Right ventricle myocardium inferior (tissue), 1 donor: ENCODE measurements around the gene NCK2. TPM values are rescaled to one million over a fixed set of nuclear protein-coding genes. Genes with fewer than 3 reads are reported as not detected.
"Not testable (repeated sequence)": the region's sequence is repeated elsewhere in the genome, so short reads cannot be mapped to it uniquely, and the experiment has no call there.

Experiments used
- ATAC-seq: fragments of 200-7000 bp; cut with Tn5 transposase; one replicate; pipeline ENCODE4 v1.9.1; 2020; ENCODE audit warnings: mild to moderate bottlenecking, moderate library complexity
- DNase-seq: peaks from one replicate; pipeline ENCODE4 v3.0.0; 2021; ENCODE audit errors: missing footprints
- intact Hi-C: fragments of 100-400 bp; cut with DNase I; formaldehyde crosslinking; loops from one replicate; pipeline ENCODE4 v1.11.0; 2022
- total RNA-seq: library from RNA; stranded (reverse); fragmentation: NEBNext Ultra II Directional; extraction: Animal tissue kit (Norgen Biotek cat#: 25700); gene quantifications from one replicate; pipeline ENCODE4 v1.2.1, GENCODE V29; 2021
- donor health status: DM: no; HTN: yes; CAD: no; lungs with severe emphysema.

NCK2 gene
- total RNA-seq, 1 donor from 2014 or later: 32.9 TPM

DNA sequence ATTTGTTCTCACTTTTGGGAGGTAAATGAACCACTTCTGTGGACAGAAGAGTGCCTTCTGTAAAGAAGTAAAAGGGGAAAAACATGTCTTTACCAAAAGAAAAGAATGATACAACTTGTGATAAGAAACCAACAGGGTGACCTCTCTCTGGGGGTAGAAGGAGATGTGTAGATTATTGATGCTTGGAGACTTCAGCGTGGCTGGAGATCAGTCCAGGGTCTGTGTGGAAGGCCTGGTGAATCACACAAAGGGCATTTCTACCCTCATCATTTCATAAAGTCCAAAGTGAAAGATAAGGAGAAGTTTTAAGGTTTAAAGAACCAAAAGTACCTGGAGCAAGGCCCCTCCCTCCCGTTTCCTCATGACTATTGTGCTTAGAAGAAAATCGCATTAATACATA is 142.5 kb downstream of the NCK2 start:
- no peak for ATAC-seq
- intact Hi-C loops: loop anchor here (5.0 to 10.0 kb wide), 2 partner anchors 65 to 142 kb away; partner anchors contain the start of gene NCK2
- DNase-seq: no peak

DNA sequence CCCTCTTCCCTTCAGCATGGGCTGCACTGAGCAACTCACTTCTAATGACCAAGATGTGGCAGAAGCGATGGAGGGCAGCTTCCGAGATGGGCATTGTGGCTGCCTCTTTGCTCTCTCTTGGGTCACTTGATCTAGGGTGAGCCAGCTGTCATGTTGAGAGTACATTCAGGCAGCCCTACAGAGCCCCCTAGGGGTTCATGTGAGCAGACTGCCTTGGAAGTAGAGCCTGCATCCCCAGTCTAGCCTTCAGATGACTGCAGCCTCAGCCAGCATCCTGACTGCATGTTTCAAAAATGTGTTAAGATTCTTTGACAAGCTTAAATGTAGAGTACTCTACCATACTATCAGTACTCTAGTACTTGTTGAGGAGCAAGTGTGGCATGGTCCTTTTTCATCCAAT is 143.9 kb downstream of the NCK2 start:
- intact Hi-C loops: loop anchor here (5.0 to 10.0 kb wide), 2 partner anchors 66 to 144 kb away; partner anchors contain the start of gene NCK2
- ATAC-seq: no peak
- DNase-seq: no peak

- no peak for DNase-seq
- peak; percentile 21 for ATAC-seq
- intact Hi-C loops: loop anchor here (5.0 to 10.0 kb wide), 2 partner anchors 67 to 144 kb away; partner anchors contain the start of gene NCK2
Observed at GRCh38 chr2:105889046-105889445, 144.3 kb downstream of the NCK2 start.

- ATAC-seq (no peak), DNase-seq (no peak)
- intact Hi-C loops: no loop called here
Observed at GRCh38 chr2:105890111-105890510, 145.4 kb downstream of the NCK2 start.

DNA sequence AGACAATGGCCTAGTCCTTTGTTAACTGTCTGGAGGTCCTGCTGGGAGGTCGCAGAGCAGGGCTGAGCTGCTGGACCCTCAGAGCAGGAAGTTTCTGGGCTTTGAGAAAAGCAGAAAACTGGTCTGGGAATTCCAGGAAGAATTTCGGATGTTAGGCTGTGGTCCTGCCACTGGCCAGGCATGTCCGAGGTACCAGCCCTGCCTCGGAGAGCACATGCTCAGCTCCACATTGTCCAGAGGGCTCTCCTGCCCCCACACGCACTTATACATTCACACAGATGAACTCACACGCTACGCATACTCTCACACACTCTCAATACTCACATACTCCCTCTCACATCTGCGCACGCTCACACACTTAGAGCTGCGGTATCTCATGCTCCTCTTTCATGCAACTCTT is 146.1 kb downstream of the NCK2 start:
- ATAC-seq: no peak
- intact Hi-C loops: no loop called here
- DNase-seq: no peak

GRCh38 chr2:105893011-105893995 is 148.6 kb downstream of the NCK2 start:
- DNase-seq (no peak), ATAC-seq (no peak)
- intact Hi-C loops: no loop called here

GRCh38 chr2:105894327-105894944 is 149.7 kb downstream of the NCK2 start:
- ATAC-seq (no peak), DNase-seq (no peak)
- intact Hi-C loops: no loop called here

- DNase-seq: no peak
- no peak for ATAC-seq
- intact Hi-C loops: no loop called here
Observed at GRCh38 chr2:105895990-105896764, 151.5 kb downstream of the NCK2 start.

GRCh38 chr2:105896765-105897163 is 152.1 kb downstream of the NCK2 start:
- intact Hi-C loops: no loop called here
- ATAC-seq: no peak

DNA sequence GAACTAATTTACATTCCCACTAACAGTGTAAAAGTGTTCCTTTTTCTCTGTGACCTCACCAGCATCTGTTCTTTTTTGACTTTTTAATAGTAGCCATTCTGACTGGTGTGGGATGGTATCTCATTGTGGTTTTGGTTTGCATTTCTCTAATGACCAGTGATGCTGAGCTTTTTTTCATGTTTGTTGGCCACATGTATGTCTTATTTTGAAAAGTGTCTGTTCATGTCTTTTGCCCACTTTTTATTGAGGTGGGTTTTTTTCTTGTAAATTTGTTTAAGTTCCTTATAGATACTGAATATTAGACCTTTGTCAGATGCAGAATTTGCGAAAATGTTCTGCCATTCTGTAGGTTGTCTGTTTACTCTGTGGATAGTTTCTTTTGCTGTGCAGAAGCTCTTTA is 153.0 kb downstream of the NCK2 start:
- intact Hi-C loops, ATAC-seq, DNase-seq: not testable (repeated sequence)

More at GRCh38 chr2:105896765-105897163, 152.1 kb downstream of the NCK2 start:
- no peak for DNase-seq

- DNase-seq (no peak), ATAC-seq (no peak)
- intact Hi-C loops: no loop called here
Observed at GRCh38 chr2:105903051-105903674, 158.5 kb downstream of the NCK2 start.

- intact Hi-C loops: no loop called here
- ATAC-seq (no peak), DNase-seq (no peak)
Observed at GRCh38 chr2:105904938-105905337, 160.2 kb downstream of the NCK2 start.

DNA sequence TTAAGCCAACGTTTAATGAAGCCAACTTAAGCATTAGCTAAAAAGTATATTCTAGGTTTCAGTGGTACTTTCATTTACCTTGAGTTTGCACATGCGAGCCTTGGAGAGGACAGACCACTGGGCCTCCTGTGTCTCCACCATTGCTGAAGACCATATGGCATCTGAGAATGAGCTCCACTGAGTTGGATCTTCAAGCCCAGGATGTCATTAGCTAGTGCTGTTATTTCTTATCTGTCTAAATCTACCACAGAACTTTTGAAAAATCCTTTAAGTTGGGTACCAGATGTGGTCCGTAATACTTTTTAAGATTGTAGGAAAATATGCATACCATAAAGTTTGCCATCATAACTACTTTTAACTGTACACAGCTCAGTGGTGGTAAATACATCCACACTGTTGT is 161.8 kb downstream of the NCK2 start:
- DNase-seq: no peak
- ATAC-seq: no peak
- intact Hi-C loops: no loop called here

GRCh38 chr2:105907184-105907583 is 162.5 kb downstream of the NCK2 start:
- ATAC-seq (peak; percentile 35), DNase-seq (no peak)
- intact Hi-C loops: no loop called here

- DNase-seq (no peak), ATAC-seq (no peak)
- intact Hi-C loops: no loop called here
Observed at GRCh38 chr2:105909215-105909614, 164.5 kb downstream of the NCK2 start.

DNA sequence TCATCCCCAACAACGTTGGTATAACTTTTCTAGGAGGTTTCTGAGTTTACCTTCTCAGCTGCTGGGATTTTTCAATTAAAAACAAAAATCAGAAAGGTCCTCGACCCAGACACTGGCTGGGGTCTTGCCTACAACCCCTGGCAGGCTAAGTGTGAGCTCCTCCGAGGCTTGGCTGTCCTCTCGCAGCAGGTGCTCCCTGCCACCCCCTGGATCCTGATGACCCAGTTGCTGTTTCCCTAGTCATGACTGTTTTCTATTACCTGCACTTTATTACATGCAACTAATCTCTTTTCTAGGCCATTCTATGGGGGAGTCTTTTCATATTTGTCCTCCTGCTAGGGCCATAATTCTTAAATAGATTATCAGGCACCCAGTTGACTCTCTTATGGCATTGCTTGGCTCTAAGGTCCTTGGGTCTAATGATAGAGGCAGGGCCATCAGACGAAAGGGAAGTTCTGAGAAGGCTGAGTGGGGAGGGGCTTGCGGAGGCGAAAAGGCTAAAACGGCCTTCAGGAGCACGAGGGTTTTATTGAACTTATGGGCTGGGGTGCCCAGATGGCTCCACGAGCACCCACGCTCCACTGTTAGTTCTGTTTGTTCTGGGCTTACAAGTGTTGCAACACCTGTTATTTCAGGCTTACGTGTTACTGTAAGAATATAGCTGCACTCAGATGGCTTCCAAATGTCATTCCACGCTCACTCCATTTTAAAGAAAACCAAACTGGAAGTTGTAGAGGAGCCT is 166.0 kb downstream of the NCK2 start:
- intact Hi-C loops: loop anchor here (10.0 kb wide), 1 partner anchor 114 kb away; no protein-coding TSS in a partner anchor
- DNase-seq: no peak
- ATAC-seq: no peak

DNA sequence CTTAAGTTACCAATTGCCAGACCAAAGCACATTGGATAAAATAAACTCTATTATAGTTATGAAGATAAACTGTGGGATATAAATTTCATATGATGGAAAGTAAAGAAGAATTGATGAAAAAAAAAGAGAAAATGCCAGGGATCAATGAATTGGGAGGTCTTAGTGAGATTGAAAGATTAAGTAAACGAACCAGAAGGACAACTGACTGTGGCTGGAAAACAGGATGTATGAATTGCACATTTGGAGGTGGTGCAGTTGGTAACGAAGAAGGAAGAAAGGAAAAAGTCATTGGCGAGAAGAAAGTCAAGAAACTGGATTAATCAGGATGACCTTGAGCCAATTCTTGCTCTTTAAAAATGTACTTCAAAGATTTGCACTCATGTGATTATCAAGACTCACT is 166.7 kb downstream of the NCK2 start:
- intact Hi-C loops: loop anchor here (10.0 kb wide), 1 partner anchor 113 kb away; no protein-coding TSS in a partner anchor
- DNase-seq (no peak), ATAC-seq (no peak)

GRCh38 chr2:105912081-105912480 is 167.4 kb downstream of the NCK2 start:
- intact Hi-C loops: loop anchor here (10.0 kb wide), 1 partner anchor 113 kb away; no protein-coding TSS in a partner anchor
- DNase-seq: no peak

More at GRCh38 chr2:105912081-105912480, 167.4 kb downstream of the NCK2 start:
- no peak for ATAC-seq
